Hematopoietic multipotent progenitor cell (in vitro differentiated cells): ENCODE measurements around the gene FXYD5. TPM values are rescaled to one million over a fixed set of nuclear protein-coding genes. Genes with fewer than 3 reads are reported as not detected.

Experiments used
- DNase-seq, 3 donors: peaks; one replicate each; pipeline ENCODE4 v3.0.0-alpha.2; 2011 to 2015; ENCODE audit warnings: low read depth in 2 of 3, low spot score in 2 of 3
- total RNA-seq: library from RNA; depleted of rRNA; stranded (reverse); fragments of >200 nt; gene quantifications from one replicate; pipeline ENCODE4 v1.2.3, GENCODE V29; 2012

FXYD5 gene
- total RNA-seq = 319 TPM

GRCh38 chr19:35154525-35155406 is at the start of gene FXYD5:
Gene FXYD5 (plus strand): TSS chr19:35154735. CDS start chr19:35155551, 816 bp downstream.
- DNase-seq = peak in 2 of 3 donors; percentile 76 to 81

GRCh38 chr19:35105047-35105410 is 49.5 kb upstream of the FXYD5 start:
- DNase-seq = no peak

- DNase-seq = no peak
Measured at GRCh38 chr19:35105411-35106290, 48.9 kb upstream of the FXYD5 start.

GRCh38 chr19:35106291-35106583 is 48.3 kb upstream of the FXYD5 start:
- no peak for DNase-seq

GRCh38 chr19:35106898-35107541 is 47.5 kb upstream of the FXYD5 start:
- DNase-seq = no peak

- no peak for DNase-seq
Measured at GRCh38 chr19:35107545-35107944, 47.0 kb upstream of the FXYD5 start.

- DNase-seq = no peak
Measured at GRCh38 chr19:35108730-35109129, 45.8 kb upstream of the FXYD5 start.

GRCh38 chr19:35109395-35110112 is 45.0 kb upstream of the FXYD5 start:
- DNase-seq = peak in 2 of 3 donors; percentile 18 to 34

GRCh38 chr19:35110974-35111373 is 43.6 kb upstream of the FXYD5 start:
- no peak for DNase-seq

GRCh38 chr19:35112995-35113688 is 41.4 kb upstream of the FXYD5 start:
- no peak for DNase-seq

- peak; percentile 52 to 85 (median 79) for DNase-seq
Measured at GRCh38 chr19:35114353-35115176, 40.0 kb upstream of the FXYD5 start.

GRCh38 chr19:35115177-35115951 is 39.2 kb upstream of the FXYD5 start, which contains the start of gene FXYD3:
Gene FXYD3 (plus strand): TSS chr19:35115823. CDS start chr19:35119377, 3,554 bp downstream.
- no peak for DNase-seq

GRCh38 chr19:35116072-35116801 is 38.3 kb upstream of the FXYD5 start:
- DNase-seq = no peak

- DNase-seq = no peak
Measured at GRCh38 chr19:35117116-35117515, 37.4 kb upstream of the FXYD5 start.

GRCh38 chr19:35117799-35118198 is 36.7 kb upstream of the FXYD5 start:
- DNase-seq = no peak

- no peak for DNase-seq
Measured at GRCh38 chr19:35118268-35119020, 36.1 kb upstream of the FXYD5 start.

- DNase-seq = peak in 2 of 3 donors; percentile 73 to 79
Measured at GRCh38 chr19:35119091-35119490, 35.4 kb upstream of the FXYD5 start.
